GM23338 (cell line): Measurements from ENCODE around the gene FTL.
A peak's percentile ranks its signal among the peaks of the same experiment; 100 is the strongest.

Source experiments
- CTCF ChIP-seq, 2 experiments: fragments of 200-600 bp in 1 of 2; sonication (generic) in 1 of 2; conservative IDR thresholded peaks; 2 replicates each; pipeline versions ENCODE4 v1.5.1 to v1.6.1; 2016 to 2017; ENCODE audit warnings: antibody characterized with exemption in 2 of 2, low read depth in 2 of 2, mild to moderate bottlenecking in 2 of 2, moderate library complexity in 1 of 2
- ETS1 ChIP-seq: IDR thresholded peaks from 2 replicates; pipeline ENCODE4 v1.6.1; 2016; ENCODE audit warnings: antibody characterized with exemption
- EZH2 ChIP-seq: fragments of 200-600 bp; sonication (generic); IDR thresholded peaks from one replicate; pipeline ENCODE4 v1.8.0; 2017; ENCODE audit warnings: antibody characterized with exemption, mild to moderate bottlenecking, low read depth; ENCODE audit not compliant: unreplicated experiment
- EZH2phosphoT487 ChIP-seq: fragments of 200-600 bp; sonication (generic); IDR thresholded peaks from one replicate; pipeline ENCODE4 v1.8.1; 2018; ENCODE audit warnings: antibody characterized with exemption; ENCODE audit not compliant: unreplicated experiment
- JUNB ChIP-seq: IDR thresholded peaks from one replicate; pipeline ENCODE4 v1.6.1; 2016; ENCODE audit warnings: antibody characterized with exemption; ENCODE audit not compliant: unreplicated experiment
- POLR2AphosphoS5 ChIP-seq: IDR thresholded peaks from 2 replicates; pipeline ENCODE4 v1.6.1; 2016; ENCODE audit warnings: antibody characterized with exemption, low read depth
- STAT1 ChIP-seq: IDR thresholded peaks from one replicate; pipeline ENCODE4 v1.6.1; 2016; ENCODE audit warnings: antibody characterized with exemption; ENCODE audit not compliant: unreplicated experiment
- ZNF331 ChIP-seq: fragments of 250-450 bp; sonication (Bioruptor Pico); IDR thresholded peaks from 2 replicates; pipeline ENCODE4 v1.5.0; 2020; ENCODE audit warnings: low read depth, mild to moderate bottlenecking, moderate library complexity
- TF ChIP-seq, protein P1 (sequence below): IDR thresholded peaks from one replicate; pipeline ENCODE4 v1.6.1; 2018; ENCODE audit warnings: antibody characterized with exemption; ENCODE audit not compliant: unreplicated experiment

- TF ChIP-seq CTCF (conservative IDR thresholded peaks at IDR 0.05; ENCODE audit: low read depth in 2 of 2) = peak; percentile 71
- TF ChIP-seq, protein P1, sequence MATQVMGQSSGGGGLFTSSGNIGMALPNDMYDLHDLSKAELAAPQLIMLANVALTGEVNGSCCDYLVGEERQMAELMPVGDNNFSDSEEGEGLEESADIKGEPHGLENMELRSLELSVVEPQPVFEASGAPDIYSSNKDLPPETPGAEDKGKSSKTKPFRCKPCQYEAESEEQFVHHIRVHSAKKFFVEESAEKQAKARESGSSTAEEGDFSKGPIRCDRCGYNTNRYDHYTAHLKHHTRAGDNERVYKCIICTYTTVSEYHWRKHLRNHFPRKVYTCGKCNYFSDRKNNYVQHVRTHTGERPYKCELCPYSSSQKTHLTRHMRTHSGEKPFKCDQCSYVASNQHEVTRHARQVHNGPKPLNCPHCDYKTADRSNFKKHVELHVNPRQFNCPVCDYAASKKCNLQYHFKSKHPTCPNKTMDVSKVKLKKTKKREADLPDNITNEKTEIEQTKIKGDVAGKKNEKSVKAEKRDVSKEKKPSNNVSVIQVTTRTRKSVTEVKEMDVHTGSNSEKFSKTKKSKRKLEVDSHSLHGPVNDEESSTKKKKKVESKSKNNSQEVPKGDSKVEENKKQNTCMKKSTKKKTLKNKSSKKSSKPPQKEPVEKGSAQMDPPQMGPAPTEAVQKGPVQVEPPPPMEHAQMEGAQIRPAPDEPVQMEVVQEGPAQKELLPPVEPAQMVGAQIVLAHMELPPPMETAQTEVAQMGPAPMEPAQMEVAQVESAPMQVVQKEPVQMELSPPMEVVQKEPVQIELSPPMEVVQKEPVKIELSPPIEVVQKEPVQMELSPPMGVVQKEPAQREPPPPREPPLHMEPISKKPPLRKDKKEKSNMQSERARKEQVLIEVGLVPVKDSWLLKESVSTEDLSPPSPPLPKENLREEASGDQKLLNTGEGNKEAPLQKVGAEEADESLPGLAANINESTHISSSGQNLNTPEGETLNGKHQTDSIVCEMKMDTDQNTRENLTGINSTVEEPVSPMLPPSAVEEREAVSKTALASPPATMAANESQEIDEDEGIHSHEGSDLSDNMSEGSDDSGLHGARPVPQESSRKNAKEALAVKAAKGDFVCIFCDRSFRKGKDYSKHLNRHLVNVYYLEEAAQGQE = no peak
- TF ChIP-seq POLR2AphosphoS5 = peak; percentile 97
- TF ChIP-seq EZH2 = no peak
- no peak for TF ChIP-seq ZNF331 (CRISPR knock-in tag)
- TF ChIP-seq EZH2phosphoT487 = no peak
- peak; percentile 82 for TF ChIP-seq ETS1
- no peak for TF ChIP-seq JUNB
- TF ChIP-seq STAT1 = no peak
Observed at GRCh38 chr19:48993175-48994034, 28.3 kb downstream of the FTL start, which contains the start of the genes GYS1 and RUVBL2.
